ENCODE results near the gene MBNL1.
"Not testable (repeated sequence)": the region's sequence is repeated elsewhere in the genome, so short reads cannot be mapped to it uniquely, and the experiment has no call there.

Gene MBNL1

GRCh38 chr3:152350139-152350538, 81.4 kb downstream of the MBNL1 start:
- no peak for DNase-seq (ENCODE audit: low read depth)

- DNase-seq (ENCODE audit: low read depth): no peak
These were observed 82.0 kb downstream of the MBNL1 start for GRCh38 chr3:152350776-152351175.

DNA sequence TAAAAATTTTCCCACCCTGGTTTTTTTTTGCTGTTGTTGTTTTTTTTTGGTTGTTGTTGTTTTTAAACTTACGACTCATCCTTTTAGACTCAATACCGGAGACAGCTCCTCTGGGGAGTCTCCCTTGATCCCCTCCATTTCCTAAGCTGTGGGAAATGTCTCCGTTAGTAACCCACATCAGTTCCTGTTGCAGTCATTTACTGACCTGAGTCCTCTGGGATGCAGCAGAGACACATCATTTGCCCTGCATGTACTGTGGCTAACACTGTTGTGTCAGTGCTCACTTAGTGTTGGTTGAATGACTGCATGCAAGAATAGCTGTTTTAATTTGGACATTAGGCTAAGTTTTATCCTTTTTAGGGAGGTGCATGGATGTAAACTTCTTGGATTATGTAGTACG, 83.8 kb downstream of the MBNL1 start:
- DNase-seq (ENCODE audit: low read depth): no peak

DNA sequence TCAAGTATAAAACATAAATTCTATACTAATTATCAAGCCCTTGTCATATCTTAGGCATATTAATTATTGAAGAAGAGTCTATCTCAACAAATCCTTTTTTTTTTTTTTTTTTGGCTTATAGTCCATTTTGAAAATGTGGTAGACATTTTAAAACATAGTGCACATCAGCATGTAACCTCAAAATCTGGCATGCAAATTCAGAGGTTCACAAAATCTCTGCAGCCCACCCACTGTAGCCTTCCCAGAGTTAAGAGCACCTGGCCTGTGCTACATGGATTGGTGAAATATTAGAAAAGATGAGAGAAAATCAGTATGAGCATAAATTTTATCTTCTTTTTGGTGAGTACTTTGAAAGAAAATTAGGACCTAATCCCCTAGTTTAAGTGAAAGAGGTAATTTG, 84.8 kb downstream of the MBNL1 start:
- DNase-seq (ENCODE audit: low read depth): no peak

DNA sequence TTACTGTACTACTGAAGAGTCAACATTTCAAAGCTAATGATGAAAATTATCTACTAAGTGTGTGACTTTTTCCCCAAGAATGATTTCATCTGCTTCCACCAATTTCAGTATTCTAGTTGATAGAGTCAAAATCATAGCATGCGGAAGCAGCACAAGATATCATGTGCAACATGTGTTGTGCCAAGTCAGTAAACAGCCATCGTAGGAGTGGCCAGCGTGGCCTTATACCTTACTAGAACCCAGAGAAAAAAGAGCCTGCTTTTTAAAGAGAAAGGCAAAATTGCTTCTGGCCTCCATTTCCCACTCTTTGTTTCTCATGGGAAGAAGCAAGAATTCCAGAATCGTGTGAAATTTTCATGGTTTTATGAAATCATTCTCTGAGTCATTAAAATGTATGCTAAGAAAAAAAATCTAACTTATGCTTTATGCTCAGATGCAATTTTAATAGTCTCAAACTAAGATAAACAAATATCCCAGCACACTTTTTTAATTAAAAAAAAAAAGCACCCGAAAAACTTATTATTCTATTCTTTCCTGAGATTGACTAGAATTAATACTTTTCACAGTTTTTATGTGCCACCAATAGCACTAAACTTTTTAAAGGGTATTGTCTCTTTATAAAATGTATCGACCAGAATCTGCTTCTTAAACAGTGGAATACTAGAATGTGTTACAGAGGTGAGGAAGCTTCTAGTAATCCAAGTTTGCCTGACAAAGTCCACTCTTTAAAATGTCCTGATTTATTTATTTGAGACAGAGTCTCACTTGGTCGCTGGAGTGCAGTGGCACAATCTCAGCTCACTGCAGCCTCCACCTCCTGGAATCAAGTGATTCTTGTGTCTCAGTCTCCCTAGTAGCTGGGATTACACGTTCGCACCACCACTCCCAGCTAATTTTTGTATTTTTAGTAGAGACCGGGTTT, 87.3 kb downstream of the MBNL1 start:
- no peak for DNase-seq (ENCODE audit: low read depth)

DNA sequence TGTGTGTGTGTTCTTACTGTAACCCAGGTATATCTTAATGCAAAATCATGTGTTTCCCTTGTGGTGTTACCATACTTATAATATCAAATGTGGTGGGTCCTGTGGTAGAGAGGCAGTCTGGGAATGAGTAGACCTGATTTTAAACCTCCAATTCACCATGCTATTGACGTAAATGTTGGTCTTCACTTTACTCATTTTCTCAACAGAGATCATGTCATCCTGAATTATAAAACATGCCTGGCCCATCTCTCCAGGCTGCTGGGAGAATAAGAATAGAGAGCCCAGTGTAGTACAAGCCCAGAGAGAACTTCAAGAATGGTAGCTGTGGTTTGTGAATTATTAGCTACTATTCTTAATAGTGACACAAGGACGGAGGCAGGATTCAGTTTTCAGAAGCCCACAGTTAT, 88.1 kb downstream of the MBNL1 start:
- DNase-seq (ENCODE audit: low read depth): no peak

- DNase-seq (ENCODE audit: low read depth): no peak
These were observed 88.9 kb downstream of the MBNL1 start for GRCh38 chr3:152357587-152357986.

DNA sequence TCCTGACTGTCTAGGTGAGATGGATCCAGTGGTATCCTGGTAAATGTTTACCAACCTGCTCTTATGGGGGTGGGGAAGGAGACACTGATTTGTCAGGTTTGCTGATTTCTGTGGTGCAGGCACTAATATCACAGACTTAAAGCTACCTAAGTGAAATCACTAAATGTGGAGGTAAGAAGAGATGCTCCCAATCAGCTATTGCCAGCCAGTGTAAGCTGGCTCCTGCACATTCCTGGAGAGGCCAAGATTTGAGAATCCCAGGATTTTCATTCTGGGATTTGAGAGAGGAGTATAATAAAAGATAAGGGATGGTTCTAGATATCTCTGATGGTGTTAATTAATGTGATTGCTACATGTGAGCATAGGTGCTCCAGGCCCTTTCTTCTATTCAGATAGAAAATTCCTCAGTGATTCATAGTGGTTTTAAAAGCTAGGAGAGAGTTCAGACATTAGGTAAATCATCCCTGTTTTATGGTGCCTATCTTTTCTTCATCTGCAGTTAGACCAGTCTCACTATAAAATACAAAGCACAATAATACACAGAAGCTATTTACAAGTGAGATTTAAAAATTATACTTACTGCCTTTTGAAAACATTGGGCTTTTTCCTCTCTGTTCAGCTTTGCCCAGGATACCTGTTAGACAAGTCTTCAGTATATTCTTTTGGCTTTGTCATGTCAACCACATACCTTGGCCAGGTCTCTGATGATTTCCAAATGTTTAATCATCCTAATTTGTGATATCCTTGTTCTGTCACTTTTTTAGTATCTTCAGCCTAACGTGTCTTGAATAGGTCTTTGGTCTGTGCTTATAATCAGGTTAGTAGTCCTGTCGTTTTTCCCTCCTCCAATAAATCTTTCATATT, 90.9 kb downstream of the MBNL1 start:
- no peak for DNase-seq (ENCODE audit: low read depth)

DNA sequence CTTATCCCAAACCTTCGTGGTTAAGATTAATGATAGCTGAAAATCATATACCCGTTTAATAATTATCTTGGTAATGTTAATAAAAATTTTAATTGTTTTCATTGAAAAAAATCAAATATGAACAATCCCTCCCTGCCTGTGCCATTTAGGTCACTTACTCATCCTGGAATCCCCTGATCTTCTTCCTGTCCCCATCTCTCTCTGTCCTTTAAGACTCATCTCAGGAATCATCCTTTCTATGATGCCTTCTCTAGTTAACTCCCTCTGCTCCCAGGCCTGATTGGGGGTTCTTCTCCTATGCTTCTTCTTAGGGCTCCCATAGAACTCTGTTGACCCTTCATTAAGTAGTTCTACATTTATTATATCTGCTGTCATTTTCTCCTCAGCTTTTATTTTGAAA, 91.6 kb downstream of the MBNL1 start:
- no peak for DNase-seq (ENCODE audit: low read depth)

DNA sequence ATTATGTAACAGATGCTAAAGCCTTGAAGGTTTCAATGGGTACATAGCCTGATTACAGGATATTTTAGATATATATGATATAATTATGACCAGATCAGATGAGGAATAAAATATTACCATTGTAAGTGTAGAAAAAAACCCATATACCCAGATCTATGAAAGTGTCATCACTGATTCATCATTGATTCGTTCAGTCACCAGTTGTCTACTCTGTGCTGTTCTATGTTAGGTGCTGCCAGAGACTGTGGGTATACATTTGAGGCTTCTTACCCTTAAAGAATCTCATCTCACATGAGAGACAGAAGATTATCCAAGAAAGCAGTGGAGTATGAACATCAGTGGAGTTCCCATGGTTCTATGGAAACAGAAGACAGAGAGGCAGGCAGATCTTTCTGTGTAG, 92.2 kb downstream of the MBNL1 start:
- DNase-seq (ENCODE audit: low read depth): no peak

DNA sequence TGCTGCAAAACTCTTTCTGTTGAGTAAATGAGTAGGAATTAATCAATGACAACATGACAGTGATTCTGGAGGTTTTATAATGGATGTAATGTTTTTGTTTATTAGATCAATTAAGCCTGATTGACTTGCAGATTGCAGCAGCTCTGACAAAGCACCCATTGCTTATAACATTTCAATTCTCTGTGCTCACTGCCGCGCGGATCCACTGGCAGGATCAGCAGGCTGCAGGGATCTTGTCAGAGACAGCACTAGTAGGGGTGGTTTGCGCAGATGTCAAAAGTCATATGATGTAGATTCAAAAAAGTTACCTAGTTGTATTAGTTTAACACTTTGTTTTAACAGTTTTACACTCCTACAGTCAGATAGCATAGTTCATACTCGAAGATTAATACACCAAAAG, 93.4 kb downstream of the MBNL1 start:
- DNase-seq (ENCODE audit: low read depth): no peak

GRCh38 chr3:152364237-152364636, 95.5 kb downstream of the MBNL1 start:
- DNase-seq (ENCODE audit: low read depth): no peak

GRCh38 chr3:152365126-152365525, 96.4 kb downstream of the MBNL1 start:
- DNase-seq (ENCODE audit: low read depth): no peak

GRCh38 chr3:152365766-152366593, 97.3 kb downstream of the MBNL1 start:
- DNase-seq (ENCODE audit: low read depth): no peak

GRCh38 chr3:152367192-152367591, 98.5 kb downstream of the MBNL1 start:
- DNase-seq (ENCODE audit: low read depth): not testable (repeated sequence)

- DNase-seq (ENCODE audit: low read depth): not testable (repeated sequence)
These were observed 103.9 kb downstream of the MBNL1 start for GRCh38 chr3:152372633-152373032.

DNA sequence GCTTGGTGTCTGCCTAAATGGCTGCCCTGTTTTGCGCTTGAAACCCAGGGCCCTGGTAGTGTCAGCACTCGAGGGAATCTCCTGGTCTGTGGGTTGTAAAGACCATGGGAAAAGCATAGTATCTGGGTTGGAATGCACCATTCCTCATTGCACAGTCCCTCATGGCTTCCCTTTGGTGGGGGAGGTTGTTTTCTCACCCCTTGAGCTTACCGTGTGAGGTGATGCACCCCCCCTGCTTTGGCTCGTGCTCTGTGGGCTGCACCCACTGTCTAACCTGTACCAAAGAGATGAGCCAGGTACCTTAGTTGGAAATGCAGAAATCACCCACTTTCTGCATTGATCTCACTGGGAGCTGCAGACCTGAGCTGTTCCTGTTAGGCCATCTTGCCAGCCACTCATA, 104.7 kb downstream of the MBNL1 start:
- DNase-seq (ENCODE audit: low read depth): no peak

GRCh38 chr3:152374262-152374990, 105.7 kb downstream of the MBNL1 start:
- DNase-seq (ENCODE audit: low read depth): no peak

GRCh38 chr3:152375546-152375945, 106.8 kb downstream of the MBNL1 start:
- no peak for DNase-seq (ENCODE audit: low read depth)

DNA sequence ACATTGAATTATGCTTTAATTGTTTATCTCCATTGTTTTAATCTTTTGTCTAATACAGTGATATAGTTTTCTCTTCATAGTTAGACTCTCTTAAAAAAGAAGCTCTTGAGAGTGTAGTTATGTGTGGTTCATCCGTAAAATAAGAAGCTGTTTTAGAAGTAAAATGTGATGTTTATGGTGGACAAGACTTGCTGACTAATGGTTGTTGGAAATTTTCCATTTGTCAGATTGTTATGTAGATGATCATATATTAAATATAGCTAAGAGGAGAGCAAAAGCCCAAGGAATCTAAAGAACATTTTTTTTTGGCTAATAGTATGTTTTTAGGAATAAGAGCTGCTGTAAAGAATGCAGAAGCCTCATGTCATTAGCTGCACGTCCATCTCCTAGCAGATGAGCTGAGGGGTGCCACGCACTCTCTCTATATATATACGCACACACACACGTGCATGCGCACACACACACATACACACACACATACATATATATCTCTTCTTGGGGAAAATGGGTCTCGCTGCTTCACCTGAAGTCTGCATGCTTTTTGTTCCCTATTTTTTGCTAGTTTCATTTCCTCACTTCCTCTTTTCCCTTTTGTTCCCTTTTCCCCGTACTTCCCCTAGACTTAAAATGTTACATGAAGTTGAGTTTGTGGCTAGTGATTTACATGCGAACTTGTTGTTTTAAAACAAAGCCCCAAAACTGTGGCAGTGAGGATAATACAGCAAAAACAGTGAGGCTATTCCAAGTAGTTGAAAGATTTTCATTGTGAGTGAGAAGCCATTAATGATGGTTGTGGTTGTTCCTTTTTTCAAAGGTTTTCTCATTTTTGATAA, 107.8 kb downstream of the MBNL1 start:
- no peak for DNase-seq (ENCODE audit: low read depth)

DNA sequence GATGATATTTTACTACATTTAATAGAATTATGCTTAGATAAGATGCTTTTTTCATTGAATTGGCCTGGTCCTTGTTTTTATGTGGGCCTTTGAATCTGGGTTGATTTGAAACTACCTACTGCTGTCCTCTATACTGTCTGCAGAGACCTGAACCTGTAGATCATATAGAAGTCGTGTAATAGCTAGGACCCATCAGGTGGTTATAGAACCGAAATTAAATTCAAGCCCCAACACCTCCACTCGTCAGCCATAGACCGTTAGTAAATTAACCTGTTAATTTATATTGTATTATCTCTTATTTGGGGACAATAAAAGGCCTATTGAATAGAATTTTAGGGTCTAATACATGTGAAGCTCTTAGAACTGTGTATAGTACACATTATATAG, 108.4 kb downstream of the MBNL1 start:
- DNase-seq (ENCODE audit: low read depth): no peak
